ENCODE data around the gene ADIRF. TPM values are rescaled to one million over a fixed set of nuclear protein-coding genes. Genes with fewer than 3 reads are reported as not detected.

The ADIRF gene
- total and polyA plus RNA-seq, 9 of the 15 experiments (the other 6 are each of a cell fraction or from before 2014, with no cell fraction given) = 0.08 TPM; not detected in 8

- CTCF ChIA-PET (ENCODE audit: low intra/inter-chr PET ratio) = no interaction called here
Observed at GRCh38 chr10:86979977-86980448, 11.7 kb downstream of the ADIRF start.

More at GRCh38 chr10:86979977-86980448, 11.7 kb downstream of the ADIRF start:
- in situ Hi-C loops (cut with MboI) (no loop called here), intact Hi-C loops (cut with micrococcal nuclease) (no loop called here)
- BruUV-seq (replicated peaks) = no TSS peak
- Histone ChIP-seq H3K36me3 (ENCODE audit: control insufficient read depth, insufficient read depth, low read length) (no peaks in the 10 kb centered on the region), H3K9ac (ENCODE audit: insufficient read depth in 1 of 2, low read depth in 2 of 2, low read length in 2 of 2) (no peak overlapping the region; a peak in 1 of 4 replicates), H3K9me1 (ENCODE audit: control insufficient read depth, insufficient read depth, low read length) (no peaks in the 10 kb centered on the region), H3K79me2 (ENCODE audit: control insufficient read depth, insufficient read depth, low read length) (no peaks in the 10 kb centered on the region), H2AFZ (ENCODE audit: low read depth, low read length) (peak overlapping the region; percentile 63), H3K4me3 (no peak overlapping the region), H3K9me3 (replicated peaks; ENCODE audit: control insufficient read depth, insufficient read depth, low read depth, low read length) (no peaks in the 10 kb centered on the region), H3K27ac (ENCODE audit: extremely low read depth, low read depth, low read length) (no peak overlapping the region), H3K4me2 (ENCODE audit: insufficient read depth, low read length) (0 out of 2 replicates have a peak overlapping the region, but pooled peaks have one; percentile 54), H3K4me1 (replicated peaks in 1 of 2; ENCODE audit: control insufficient read depth in 2 of 2, insufficient read depth in 2 of 2, low read length in 2 of 2) (peaks cover 6 to 10% of the 10 kb centered on the region in 2 experiments; a peak in 2 of 5 replicates), H4K20me1 (replicated peaks; ENCODE audit: control insufficient read depth, insufficient read depth, low read length) (no peaks in the 10 kb centered on the region), H3K27me3 (ENCODE audit: control insufficient read depth in 2 of 2, insufficient read depth in 2 of 2, low read length in 2 of 2) (no peaks in the 10 kb centered on the region)
- FAIRE-seq (no peak), DNase-seq (ENCODE audit: extremely low read depth in 1 of 4, low spot score in 3 of 4) (no peak), ATAC-seq (peak; percentile 41)
- TF ChIP-seq PRDM10 (IDR thresholded peaks at IDR 0.05; ENCODE audit: partially characterized antibody) (peak; percentile 19), ZFX (CRISPR knock-in tag; IDR thresholded peaks at IDR 0.05) (no peak)
- POLR2A ChIA-PET = interaction anchor here (0.7 to 1.0 kb wide), 2 partner anchors 11 to 13 kb away, joined by 3 to 4 read pairs; no protein-coding TSS in a partner anchor
- 26% methylated on average over 3 of the region's 3 CpGs for WGBS (ENCODE audit: insufficient coverage, low coverage, missing lambda C conversion rate)

Data from K562 (cell line).